Tibial artery (tissue), 4 donors: ENCODE data around the gene RAD51B.
"Not testable (repeated sequence)": the region's sequence is repeated elsewhere in the genome, so short reads cannot be mapped to it uniquely, and the experiment has no call there.

Experiments used
- DNase-seq, 2 donors: peaks; one replicate each; pipeline ENCODE4 v3.0.0-alpha.2; 2019
- H3K27ac ChIP-seq, 2 donors: fragments of 200-600 bp; sonication (generic) in 1 of 2; 1 replicate in 1 of 2; 2 replicates in 1 of 2; pipeline ENCODE4 v1.5.1; 2018 to 2019; ENCODE audit warnings: mild to moderate bottlenecking in 1 of 2
- H3K27me3 ChIP-seq, 2 donors: fragments of 200-600 bp; sonication (generic) in 1 of 2; one replicate each; pipeline versions ENCODE4 v1.5.1 to v1.6.0; 2016 to 2019
- H3K36me3 ChIP-seq, 3 donors: fragments of 200-600 bp; sonication (generic) in 2 of 3; one replicate each; pipeline ENCODE4 v1.5.1; 2016 to 2019; ENCODE audit warnings: mild to moderate bottlenecking in 2 of 3
- H3K4me1 ChIP-seq, 4 donors: fragments of 200-600 bp; sonication (generic) in 2 of 4; 1 replicate in 3 of 4; 2 replicates in 1 of 4; pipeline ENCODE4 v1.5.1; 2016 to 2019
- H3K4me3 ChIP-seq, 2 donors: fragments of 200-600 bp; sonication (generic) in 1 of 2; 1 replicate in 1 of 2; 2 replicates in 1 of 2; pipeline ENCODE4 v1.5.1; 2018 to 2019; ENCODE audit warnings: mild to moderate bottlenecking in 2 of 2
- H3K9me3 ChIP-seq, 3 donors: fragments of 200-600 bp; sonication (generic) in 1 of 3; one replicate each; pipeline ENCODE4 v1.5.1; 2016 to 2019
- CTCF ChIP-seq, 2 experiments: fragments of 200-600 bp in 1 of 2; fragments of 450-650 bp in 1 of 2; IDR thresholded peaks; one replicate each; pipeline ENCODE4 v1.5.1; 2017 to 2019; ENCODE audit warnings: antibody characterized with exemption in 2 of 2, mild to moderate bottlenecking in 1 of 2, moderate library complexity in 1 of 2
- intact Hi-C: fragments of 100-400 bp; cut with DNase I; formaldehyde crosslinking; loops from one replicate; pipeline ENCODE4 v1.15.0; 2023; ENCODE audit warnings: low total_unique reads

RAD51B gene

DNA sequence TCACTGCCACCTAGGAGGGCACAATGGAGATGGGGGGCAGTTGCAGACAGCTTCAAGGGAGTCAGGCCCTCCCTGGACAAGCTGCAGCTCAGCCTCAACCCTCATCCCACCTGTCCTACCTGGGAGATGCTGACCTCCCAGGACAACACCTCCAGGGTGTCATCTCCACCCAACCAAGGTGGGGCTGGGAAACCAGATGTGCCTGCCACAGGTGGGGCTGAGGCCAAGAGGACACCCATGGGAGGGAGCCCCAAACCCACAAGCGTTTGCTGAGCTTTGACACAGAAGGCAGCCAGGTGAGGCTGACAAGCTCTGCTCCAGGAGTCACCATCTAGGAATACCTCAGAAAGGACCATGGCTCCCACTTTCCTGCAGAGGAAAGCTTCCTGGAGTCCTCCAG, 941.8 kb downstream of the RAD51B start:
- TF ChIP-seq CTCF (IDR thresholded peaks at IDR 0.05): no peak
- H3K9me3 ChIP-seq: no peaks in the 10 kb centered on the region
- H3K27ac ChIP-seq: no peak overlapping the region
- no peaks in the 10 kb centered on the region for H3K36me3 ChIP-seq
- H3K4me1 ChIP-seq: peaks cover 0 to 30% (median 9%) of the 10 kb centered on the region in 4 donors
- DNase-seq: no peak
- no peaks in the 10 kb centered on the region for H3K27me3 ChIP-seq
- intact Hi-C loops: no loop called here
- H3K4me3 ChIP-seq: no peak overlapping the region

- Histone ChIP-seq H3K9me3 (no peaks in the 10 kb centered on the region), H3K27ac (peak overlapping the region in 1 of 2 donors; percentile 40), H3K27me3 (no peaks in the 10 kb centered on the region), H3K4me1 (peaks cover 0 to 20% (median 9%) of the 10 kb centered on the region in 4 donors), H3K36me3 (no peaks in the 10 kb centered on the region), H3K4me3 (no peak overlapping the region)
- no peak for DNase-seq
- intact Hi-C loops: no loop called here
- no peak for TF ChIP-seq CTCF (IDR thresholded peaks at IDR 0.05)
Measured at GRCh38 chr14:68762953-68763764, 943.6 kb downstream of the RAD51B start.

- H3K9me3 ChIP-seq, H3K27me3 ChIP-seq, H3K27ac ChIP-seq, H3K4me3 ChIP-seq, DNase-seq, intact Hi-C loops, H3K36me3 ChIP-seq: not testable (repeated sequence)
- H3K4me1 ChIP-seq: peaks cover 0 to 17% (median 9%) of the 10 kb centered on the region in 4 donors
Measured at GRCh38 chr14:68763843-68764242, 944.3 kb downstream of the RAD51B start.

GRCh38 chr14:68766299-68767247, 947.0 kb downstream of the RAD51B start:
- no peaks in the 10 kb centered on the region for H3K9me3 ChIP-seq
- no peak for DNase-seq
- peaks cover 0 to 17% (median 9%) of the 10 kb centered on the region in 4 donors for H3K4me1 ChIP-seq
- no peaks in the 10 kb centered on the region for H3K27me3 ChIP-seq
- no peak for TF ChIP-seq CTCF (IDR thresholded peaks at IDR 0.05)
- no peaks in the 10 kb centered on the region for H3K36me3 ChIP-seq
- H3K4me3 ChIP-seq: no peak overlapping the region
- no peak overlapping the region for H3K27ac ChIP-seq
- intact Hi-C loops: loop anchor here (5.0 kb wide), 1 partner anchor 59 kb away; no protein-coding TSS in a partner anchor

DNA sequence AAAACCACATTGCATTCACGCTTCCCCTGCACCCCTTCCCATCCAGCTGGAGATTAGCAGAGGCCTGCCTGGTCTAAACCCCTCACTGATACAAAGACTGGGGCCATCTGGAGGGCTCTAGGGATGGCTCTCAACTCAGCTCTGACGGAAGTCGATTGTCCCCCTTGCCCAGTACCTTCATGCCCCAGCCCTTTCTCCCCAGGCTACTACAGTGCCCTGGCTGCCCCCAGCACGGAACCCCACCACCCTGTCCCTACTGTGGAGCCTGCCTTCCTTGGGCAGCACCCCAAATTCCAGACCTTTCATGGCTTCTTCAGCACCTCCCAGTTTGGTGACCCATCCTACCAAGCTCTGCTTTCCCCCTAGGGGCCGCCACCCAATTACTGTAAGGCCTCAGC, 947.7 kb downstream of the RAD51B start:
- no peak overlapping the region for H3K27ac ChIP-seq
- H3K4me3 ChIP-seq: no peak overlapping the region
- no peak for TF ChIP-seq CTCF (IDR thresholded peaks at IDR 0.05)
- H3K36me3 ChIP-seq: no peaks in the 10 kb centered on the region
- peaks cover 0 to 17% (median 9%) of the 10 kb centered on the region in 4 donors for H3K4me1 ChIP-seq
- intact Hi-C loops: loop anchor here (5.0 kb wide), 1 partner anchor 60 kb away; no protein-coding TSS in a partner anchor
- H3K27me3 ChIP-seq: no peaks in the 10 kb centered on the region
- DNase-seq: no peak
- H3K9me3 ChIP-seq: no peaks in the 10 kb centered on the region
